ENCODE results near the gene WAC. TPM values are rescaled to one million over a fixed set of nuclear protein-coding genes. Genes with fewer than 3 reads are reported as not detected.
"Not testable (repeated sequence)": the region's sequence is repeated elsewhere in the genome, so short reads cannot be mapped to it uniquely, and the experiment has no call there.

The WAC gene
- total RNA-seq: 100 to 1,000 TPM; 121 to 149 TPM
- 10 to 100 TPM; 53.7 to 59.4 TPM for polyA plus RNA-seq
- long read RNA-seq, donor 1, full-length matches to known transcripts: 19 of 77 reads
- long read RNA-seq, donor 1, partial matches to known transcripts: 29 of 77 reads
- long read RNA-seq, donor 1, other reads (novel, unspliced or antisense): 29 of 77 reads
- long read RNA-seq, donor 2, full-length matches to known transcripts: 17 of 46 reads
- long read RNA-seq, donor 2, partial matches to known transcripts: 11 of 46 reads
- long read RNA-seq, donor 2, other reads (novel, unspliced or antisense): 18 of 46 reads

- WGBS, 2 donors: 0% methylated on average over 59 to 102 of the region's 102 CpGs
- intact Hi-C loops (cut with DNase I): no loop called here
Measured at GRCh38 chr10:28532337-28533185, at the start of gene WAC. Gene WAC, plus strand, starts transcription at chr10:28533118. Its CDS starts 462 bp downstream, at chr10:28533580.

GRCh38 chr10:28489206-28489605 lies 43.7 kb upstream of the WAC start:
- DNase-seq (no peak), ATAC-seq (ENCODE audit: low FRiP score) (no peak)
- no peak overlapping the region for H3K4me3 ChIP-seq (ENCODE audit: low read length in 2 of 2)
- H3K36me3 ChIP-seq (ENCODE audit: control insufficient read depth in 1 of 2, insufficient read depth in 2 of 2, low read length in 1 of 2): no peaks in the 10 kb centered on the region
- H3K4me1 ChIP-seq (ENCODE audit: control insufficient read depth in 1 of 2, insufficient read depth in 2 of 2, low read length in 2 of 2): no peaks in the 10 kb centered on the region
- H3K9me3 ChIP-seq (ENCODE audit: control insufficient read depth, low read length): no peaks in the 10 kb centered on the region
- intact Hi-C loops (cut with DNase I): no loop called here
- 88 to 92% methylated on average over 6 of the region's 6 CpGs for WGBS, 2 donors
- no peaks in the 10 kb centered on the region for H3K27me3 ChIP-seq (ENCODE audit: control insufficient read depth in 1 of 2, insufficient read depth in 2 of 2, low read length in 1 of 2)
- H3K27ac ChIP-seq (ENCODE audit: low read depth in 1 of 2, low read length in 2 of 2): no peak overlapping the region

More at GRCh38 chr10:28532337-28533185, at the start of gene WAC:
- peak within 1 kb of the TSS; percentile 91 to 95 for H3K4me3 ChIP-seq (ENCODE audit: low read length in 2 of 2)
- DNase-seq: peak; percentile 98 to 99
- no peaks in the 10 kb centered on the region for H3K27me3 ChIP-seq (ENCODE audit: control insufficient read depth in 1 of 2, insufficient read depth in 2 of 2, low read length in 1 of 2)
- H3K36me3 ChIP-seq (ENCODE audit: control insufficient read depth in 1 of 2, insufficient read depth in 2 of 2, low read length in 1 of 2): peaks cover 0 to 1% of the 10 kb centered on the region in 2 donors
- peak within 1 kb of the TSS; percentile 79 to 96 for H3K27ac ChIP-seq (ENCODE audit: low read depth in 1 of 2, low read length in 2 of 2)
- no peaks in the 10 kb centered on the region for H3K4me1 ChIP-seq (ENCODE audit: control insufficient read depth in 1 of 2, insufficient read depth in 2 of 2, low read length in 2 of 2)
- H3K9me3 ChIP-seq (ENCODE audit: control insufficient read depth, low read length): no peaks in the 10 kb centered on the region
- ATAC-seq (ENCODE audit: low FRiP score): peak; percentile 99

- H3K4me1 ChIP-seq (ENCODE audit: control insufficient read depth in 1 of 2, insufficient read depth in 2 of 2, low read length in 2 of 2); H3K27me3 ChIP-seq (ENCODE audit: control insufficient read depth in 1 of 2, insufficient read depth in 2 of 2, low read length in 1 of 2); H3K36me3 ChIP-seq (ENCODE audit: control insufficient read depth in 1 of 2, insufficient read depth in 2 of 2, low read length in 1 of 2); DNase-seq; H3K4me3 ChIP-seq (ENCODE audit: low read length in 2 of 2); ATAC-seq (ENCODE audit: low FRiP score); intact Hi-C loops (cut with DNase I); H3K27ac ChIP-seq (ENCODE audit: low read depth in 1 of 2, low read length in 2 of 2); H3K9me3 ChIP-seq (ENCODE audit: control insufficient read depth, low read length): not testable (repeated sequence)
- 84 to 85% methylated on average over 2 of the region's 2 CpGs for WGBS, 2 donors
Measured at GRCh38 chr10:28490256-28490865, 42.6 kb upstream of the WAC start.

DNA sequence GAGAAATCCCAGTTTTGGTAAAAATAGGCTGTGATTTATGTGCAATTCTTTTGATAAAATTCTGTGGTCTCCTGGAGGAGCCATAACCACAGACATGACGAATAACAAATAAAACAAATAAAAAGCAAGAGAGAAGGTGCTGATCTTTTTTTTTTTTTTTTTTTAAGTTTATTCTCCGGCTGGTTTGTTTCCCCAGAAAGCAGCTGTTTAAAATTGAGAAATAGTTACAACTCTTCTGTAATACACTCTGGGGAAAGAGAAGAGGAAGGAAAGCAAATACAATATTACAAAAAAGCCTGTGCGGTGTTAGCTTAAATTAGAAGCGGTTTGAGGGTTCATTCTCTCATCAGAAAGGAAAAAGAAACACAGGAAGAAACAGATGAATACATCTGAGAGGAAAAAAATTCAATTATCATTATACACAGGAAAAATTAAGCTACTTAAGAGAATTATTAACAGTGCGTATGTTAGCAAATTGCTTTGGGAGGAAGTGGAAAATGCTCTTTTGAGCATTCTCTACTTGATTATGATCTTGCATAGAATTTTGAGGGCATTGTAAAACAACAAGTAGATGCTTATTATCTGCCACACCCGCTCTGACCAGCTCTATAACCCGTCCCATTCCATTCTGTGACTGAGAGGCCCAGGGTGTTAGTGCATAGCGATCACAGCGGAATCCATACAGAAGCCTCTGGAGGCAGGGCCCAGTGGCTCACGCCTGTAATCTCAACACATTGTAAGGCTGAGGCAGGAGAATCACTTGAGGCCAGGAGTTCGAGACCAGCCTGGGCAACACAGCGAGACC lies 40.6 kb upstream of the WAC start:
- Histone ChIP-seq H3K36me3 (ENCODE audit: control insufficient read depth in 1 of 2, insufficient read depth in 2 of 2, low read length in 1 of 2) (no peaks in the 10 kb centered on the region), H3K4me1 (ENCODE audit: control insufficient read depth in 1 of 2, insufficient read depth in 2 of 2, low read length in 2 of 2) (no peaks in the 10 kb centered on the region), H3K9me3 (ENCODE audit: control insufficient read depth, low read length) (no peaks in the 10 kb centered on the region), H3K27ac (ENCODE audit: low read depth in 1 of 2, low read length in 2 of 2) (no peak overlapping the region), H3K27me3 (ENCODE audit: control insufficient read depth in 1 of 2, insufficient read depth in 2 of 2, low read length in 1 of 2) (no peaks in the 10 kb centered on the region), H3K4me3 (ENCODE audit: low read length in 2 of 2) (no peak overlapping the region)
- DNase-seq (no peak), ATAC-seq (ENCODE audit: low FRiP score) (no peak)
- 67 to 71% methylated on average over 12 of the region's 12 CpGs for WGBS, 2 donors
- intact Hi-C loops (cut with DNase I): no loop called here

DNA sequence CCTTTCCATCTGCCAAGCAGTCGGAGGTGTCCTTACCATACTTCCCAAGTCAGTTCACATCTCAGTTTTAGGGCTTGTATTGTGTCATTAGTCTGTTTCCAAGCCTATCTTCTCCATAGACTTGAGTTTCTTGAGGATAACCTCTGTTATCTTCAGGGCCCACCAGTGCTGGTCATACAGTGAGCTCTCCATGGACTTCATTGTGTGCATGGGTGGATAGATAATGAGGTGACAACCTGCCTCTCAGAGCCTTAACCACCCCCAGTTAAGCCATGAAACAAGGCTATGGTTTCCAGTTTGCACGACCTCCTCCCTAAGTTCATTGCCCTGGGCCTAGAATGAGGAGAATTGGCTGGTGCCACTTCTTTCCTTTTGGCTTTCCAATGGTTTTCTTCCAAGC lies 38.5 kb upstream of the WAC start:
- H3K9me3 ChIP-seq (ENCODE audit: control insufficient read depth, low read length): no peaks in the 10 kb centered on the region
- 88 to 94% methylated on average over 2 of the region's 2 CpGs for WGBS, 2 donors
- H3K4me3 ChIP-seq (ENCODE audit: low read length in 2 of 2): no peak overlapping the region
- no peaks in the 10 kb centered on the region for H3K27me3 ChIP-seq (ENCODE audit: control insufficient read depth in 1 of 2, insufficient read depth in 2 of 2, low read length in 1 of 2)
- H3K36me3 ChIP-seq (ENCODE audit: control insufficient read depth in 1 of 2, insufficient read depth in 2 of 2, low read length in 1 of 2): no peaks in the 10 kb centered on the region
- H3K27ac ChIP-seq (ENCODE audit: low read depth in 1 of 2, low read length in 2 of 2): no peak overlapping the region
- intact Hi-C loops (cut with DNase I): no loop called here
- no peak for ATAC-seq (ENCODE audit: low FRiP score)
- DNase-seq: no peak
- peaks cover 0 to 2% of the 10 kb centered on the region in 2 donors for H3K4me1 ChIP-seq (ENCODE audit: control insufficient read depth in 1 of 2, insufficient read depth in 2 of 2, low read length in 2 of 2)

DNA sequence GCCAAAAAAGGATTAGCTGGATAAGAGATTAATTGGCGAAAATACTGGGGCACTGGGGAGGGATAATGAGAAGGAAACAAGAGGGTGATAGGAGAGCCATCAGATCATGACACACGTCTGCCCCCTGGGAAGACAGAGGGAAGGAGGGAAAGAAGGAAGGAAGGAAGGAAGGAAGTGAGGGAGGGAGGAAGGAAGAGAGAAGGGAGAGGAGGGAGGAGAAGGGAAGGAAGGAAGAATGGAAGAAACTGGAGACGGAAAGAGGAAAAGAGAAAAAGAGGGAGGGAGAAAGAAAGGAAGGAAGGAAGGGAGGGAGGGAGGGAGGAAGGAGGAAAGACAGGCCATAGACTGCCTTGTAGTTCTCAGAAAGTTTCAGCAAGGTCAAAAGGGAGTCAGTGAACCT lies 37.8 kb upstream of the WAC start:
- H3K36me3 ChIP-seq (ENCODE audit: control insufficient read depth in 1 of 2, insufficient read depth in 2 of 2, low read length in 1 of 2): no peaks in the 10 kb centered on the region
- ATAC-seq (ENCODE audit: low FRiP score) (no peak), DNase-seq (no peak)
- H3K9me3 ChIP-seq (ENCODE audit: control insufficient read depth, low read length): no peaks in the 10 kb centered on the region
- no peak overlapping the region for H3K27ac ChIP-seq (ENCODE audit: low read depth in 1 of 2, low read length in 2 of 2)
- no peak overlapping the region for H3K4me3 ChIP-seq (ENCODE audit: low read length in 2 of 2)
- peaks cover 0 to 2% of the 10 kb centered on the region in 2 donors for H3K4me1 ChIP-seq (ENCODE audit: control insufficient read depth in 1 of 2, insufficient read depth in 2 of 2, low read length in 2 of 2)
- intact Hi-C loops (cut with DNase I): no loop called here
- WGBS, 2 donors: 92 to 97% methylated on average over 3 of the region's 3 CpGs
- H3K27me3 ChIP-seq (ENCODE audit: control insufficient read depth in 1 of 2, insufficient read depth in 2 of 2, low read length in 1 of 2): no peaks in the 10 kb centered on the region

DNA sequence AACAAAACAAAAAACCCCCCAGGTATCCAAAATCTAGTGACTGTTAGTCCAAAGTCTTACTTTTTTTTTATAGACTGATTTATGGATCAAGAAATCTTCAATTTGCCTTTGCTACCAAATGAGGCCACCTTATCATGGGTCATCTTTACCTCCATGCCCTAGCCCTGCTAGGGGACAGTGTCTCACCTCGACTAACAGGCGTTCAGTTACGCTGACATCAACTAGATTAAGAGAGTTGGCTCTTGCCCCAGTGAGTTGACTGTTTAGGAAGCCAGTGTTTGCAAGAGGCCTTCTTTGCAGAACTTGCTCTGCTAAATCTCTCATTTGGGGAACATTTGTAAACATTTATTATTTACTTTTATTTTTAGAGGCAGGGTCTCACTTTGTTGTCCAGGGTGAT lies 36.9 kb upstream of the WAC start:
- WGBS, 2 donors: 77% methylated on average over 3 of the region's 3 CpGs
- no peaks in the 10 kb centered on the region for H3K36me3 ChIP-seq (ENCODE audit: control insufficient read depth in 1 of 2, insufficient read depth in 2 of 2, low read length in 1 of 2)
- no peaks in the 10 kb centered on the region for H3K27me3 ChIP-seq (ENCODE audit: control insufficient read depth in 1 of 2, insufficient read depth in 2 of 2, low read length in 1 of 2)
- H3K9me3 ChIP-seq (ENCODE audit: control insufficient read depth, low read length): no peaks in the 10 kb centered on the region
- peaks cover 0 to 2% of the 10 kb centered on the region in 2 donors for H3K4me1 ChIP-seq (ENCODE audit: control insufficient read depth in 1 of 2, insufficient read depth in 2 of 2, low read length in 2 of 2)
- ATAC-seq (ENCODE audit: low FRiP score) (no peak), DNase-seq (no peak)
- H3K4me3 ChIP-seq (ENCODE audit: low read length in 2 of 2): no peak overlapping the region
- no peak overlapping the region for H3K27ac ChIP-seq (ENCODE audit: low read depth in 1 of 2, low read length in 2 of 2)
- intact Hi-C loops (cut with DNase I): no loop called here

DNA sequence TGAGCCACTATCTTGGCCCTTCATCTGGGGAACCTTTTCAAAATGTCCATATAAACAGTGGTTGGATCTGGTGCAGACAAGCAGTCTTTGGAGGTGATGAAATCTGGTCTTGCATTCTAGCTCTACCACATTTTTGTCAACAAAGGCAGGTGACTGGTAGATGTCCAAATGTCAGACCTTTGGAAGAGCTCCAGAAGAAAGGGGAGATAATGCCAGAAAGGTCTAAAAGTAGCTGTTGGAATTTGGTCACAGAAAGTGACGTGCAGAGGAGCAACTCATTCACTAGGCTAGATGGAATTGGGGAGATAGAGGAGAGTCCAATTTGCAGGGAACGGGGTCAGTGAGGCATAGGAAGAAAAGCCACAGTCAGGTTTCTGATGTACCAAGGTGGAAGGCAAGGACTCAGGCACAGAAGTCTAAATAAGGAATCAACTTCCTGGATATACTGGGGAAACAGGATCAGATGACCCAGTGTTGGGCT lies 36.4 kb upstream of the WAC start:
- Histone ChIP-seq H3K4me1 (ENCODE audit: control insufficient read depth in 1 of 2, insufficient read depth in 2 of 2, low read length in 2 of 2) (peaks cover 0 to 2% of the 10 kb centered on the region in 2 donors), H3K27ac (ENCODE audit: low read depth in 1 of 2, low read length in 2 of 2) (no peak overlapping the region), H3K9me3 (ENCODE audit: control insufficient read depth, low read length) (no peaks in the 10 kb centered on the region), H3K4me3 (ENCODE audit: low read length in 2 of 2) (no peak overlapping the region), H3K36me3 (ENCODE audit: control insufficient read depth in 1 of 2, insufficient read depth in 2 of 2, low read length in 1 of 2) (no peaks in the 10 kb centered on the region), H3K27me3 (ENCODE audit: control insufficient read depth in 1 of 2, insufficient read depth in 2 of 2, low read length in 1 of 2) (no peaks in the 10 kb centered on the region)
- 43 to 44% methylated on average over 2 of the region's 2 CpGs for WGBS, 2 donors
- intact Hi-C loops (cut with DNase I): no loop called here
- ATAC-seq (ENCODE audit: low FRiP score) (no peak), DNase-seq (no peak)
